Measurements from ENCODE around the gene OR2AG2. TPM values are rescaled to one million over a fixed set of nuclear protein-coding genes. Genes with fewer than 3 reads are reported as not detected.

The OR2AG2 gene
- total RNA-seq, 1 donor from 2014 or later = 0.78 TPM

- Mint-ChIP-seq H3K36me3 (ENCODE audit: unreplicated experiment) (no peaks in the 10 kb centered on the region), H3K4me3 (ENCODE audit: unreplicated experiment) (no peak overlapping the region), H3K4me1 (ENCODE audit: low read depth, unreplicated experiment) (no peaks in the 10 kb centered on the region), H3K9me3 (ENCODE audit: unreplicated experiment) (no peaks in the 10 kb centered on the region), H3K27me3 (ENCODE audit: unreplicated experiment) (no peaks in the 10 kb centered on the region), H3K27ac (ENCODE audit: unreplicated experiment) (no peak overlapping the region)
- TF ChIP-seq CTCF (IDR thresholded peaks at IDR 0.05; ENCODE audit: partially characterized antibody, unreplicated experiment) = no peak
- DNase-seq = no peak
Measured at GRCh38 chr11:6735306-6735705, 36.5 kb downstream of the OR2AG2 start.

GRCh38 chr11:6734616-6735015 lies 37.2 kb downstream of the OR2AG2 start:
- H3K27ac Mint-ChIP-seq (ENCODE audit: unreplicated experiment) = no peak overlapping the region
- H3K4me3 Mint-ChIP-seq (ENCODE audit: unreplicated experiment) = no peak overlapping the region
- no peaks in the 10 kb centered on the region for H3K36me3 Mint-ChIP-seq (ENCODE audit: unreplicated experiment)
- no peaks in the 10 kb centered on the region for H3K4me1 Mint-ChIP-seq (ENCODE audit: low read depth, unreplicated experiment)
- no peak for TF ChIP-seq CTCF (IDR thresholded peaks at IDR 0.05; ENCODE audit: partially characterized antibody, unreplicated experiment)
- no peaks in the 10 kb centered on the region for H3K27me3 Mint-ChIP-seq (ENCODE audit: unreplicated experiment)
- H3K9me3 Mint-ChIP-seq (ENCODE audit: unreplicated experiment) = no peaks in the 10 kb centered on the region
- DNase-seq = no peak

DNA sequence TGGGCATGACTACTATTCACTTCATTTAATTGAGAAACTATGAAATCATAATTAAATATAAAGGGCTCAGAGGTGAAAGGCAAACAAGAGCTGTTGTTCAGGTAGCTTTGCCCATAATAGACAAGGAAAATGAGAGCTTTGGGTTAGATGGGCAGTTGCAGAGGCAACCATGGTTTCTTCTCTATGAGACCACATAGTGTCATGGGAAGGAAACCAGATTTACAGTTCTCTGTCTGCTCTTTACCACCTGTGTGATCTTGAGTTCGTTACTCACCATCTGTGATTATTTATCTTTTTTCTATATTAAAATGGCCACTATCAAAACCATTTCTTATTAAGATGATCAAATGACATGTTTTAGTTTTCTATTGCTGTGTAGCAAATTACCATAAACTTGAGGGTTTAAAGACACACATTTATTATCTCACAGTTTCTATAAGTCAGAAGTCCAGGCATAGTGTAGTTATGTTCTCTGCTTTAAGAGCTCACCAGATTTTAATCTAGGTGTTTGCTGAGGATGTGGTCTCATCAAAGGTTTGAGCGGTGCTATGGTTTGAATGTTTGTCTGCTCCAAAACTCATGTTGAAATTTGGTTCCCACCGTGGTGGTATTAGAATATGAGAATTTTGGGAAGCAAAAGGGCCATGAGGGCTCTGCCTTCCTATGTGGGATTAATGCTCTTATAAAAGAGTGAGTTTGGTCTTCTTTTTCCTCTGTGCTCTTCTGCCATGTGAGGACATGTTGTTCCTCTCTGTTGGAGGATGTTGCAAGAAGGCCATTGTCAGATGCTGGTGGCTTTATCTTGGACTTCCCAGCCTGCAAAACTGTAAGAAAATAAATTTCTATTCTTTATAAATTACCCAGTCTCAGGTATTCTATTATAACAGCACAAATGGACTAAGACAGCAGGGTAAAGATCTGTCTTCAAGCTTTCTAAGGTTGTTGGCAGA lies 38.2 kb downstream of the OR2AG2 start:
- no peak for DNase-seq
- TF ChIP-seq CTCF (IDR thresholded peaks at IDR 0.05; ENCODE audit: partially characterized antibody, unreplicated experiment) = no peak
- Mint-ChIP-seq H3K9me3 (ENCODE audit: unreplicated experiment) (no peaks in the 10 kb centered on the region), H3K36me3 (ENCODE audit: unreplicated experiment) (no peaks in the 10 kb centered on the region), H3K4me1 (ENCODE audit: low read depth, unreplicated experiment) (no peaks in the 10 kb centered on the region), H3K27ac (ENCODE audit: unreplicated experiment) (no peak overlapping the region), H3K27me3 (ENCODE audit: unreplicated experiment) (no peaks in the 10 kb centered on the region), H3K4me3 (ENCODE audit: unreplicated experiment) (no peak overlapping the region)

- no peaks in the 10 kb centered on the region for H3K36me3 Mint-ChIP-seq (ENCODE audit: unreplicated experiment)
- H3K4me3 Mint-ChIP-seq (ENCODE audit: unreplicated experiment) = no peak overlapping the region
- H3K9me3 Mint-ChIP-seq (ENCODE audit: unreplicated experiment) = no peaks in the 10 kb centered on the region
- no peak for DNase-seq
- TF ChIP-seq CTCF (IDR thresholded peaks at IDR 0.05; ENCODE audit: partially characterized antibody, unreplicated experiment) = no peak
- H3K27me3 Mint-ChIP-seq (ENCODE audit: unreplicated experiment) = no peaks in the 10 kb centered on the region
- H3K4me1 Mint-ChIP-seq (ENCODE audit: low read depth, unreplicated experiment) = no peaks in the 10 kb centered on the region
- no peak overlapping the region for H3K27ac Mint-ChIP-seq (ENCODE audit: unreplicated experiment)
Measured at GRCh38 chr11:6727971-6728760, 43.6 kb downstream of the OR2AG2 start.
